ENCODE measurements around the gene DAP.

DNA sequence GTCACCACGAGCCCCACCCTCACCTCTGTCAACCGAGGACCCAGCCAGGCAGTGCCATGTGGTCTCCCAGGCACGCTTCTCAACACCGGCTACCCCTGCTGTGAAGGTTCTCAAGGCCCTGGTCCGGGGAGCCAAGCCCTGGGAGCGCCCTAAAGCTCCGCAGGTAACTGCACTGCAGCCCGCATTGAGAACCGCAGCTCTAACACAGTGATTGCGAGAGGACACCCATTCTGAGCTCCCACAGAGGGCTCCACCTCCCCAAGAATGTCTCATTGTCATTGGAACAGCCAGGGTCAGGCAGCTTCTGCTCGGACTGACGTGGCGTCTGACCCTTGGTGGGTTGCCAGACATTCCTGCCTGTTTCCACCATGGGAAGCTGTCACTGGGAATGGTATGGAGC is 108.9 kb downstream of the DAP start:
- no peak for TF ChIP-seq POLR2AphosphoS5 (IDR thresholded peaks at IDR 0.05; ENCODE audit: low read depth, low read length)
- no peak for TF ChIP-seq SIN3A (IDR thresholded peaks at IDR 0.05; ENCODE audit: borderline replicate concordance, insufficient read depth, low read length)
- TF ChIP-seq TAF1 (IDR thresholded peaks at IDR 0.05; ENCODE audit: borderline replicate concordance, insufficient read depth, low read length): no peak
- no peak for TF ChIP-seq REST (IDR thresholded peaks at IDR 0.05; ENCODE audit: insufficient read depth in 1 of 2, low read depth in 2 of 2, low read length in 2 of 2)
